Natural killer cell (primary cell): ENCODE measurements around the gene KDM4B. TPM values are rescaled to one million over a fixed set of nuclear protein-coding genes. Genes with fewer than 3 reads are reported as not detected.

Experiments
- ATAC-seq, 3 donors: fragments of 150-1000 bp in 2 of 3; fragments of 200-7000 bp in 1 of 3; cut with Tn5 transposase; 1 replicate in 1 of 3; 2 replicates in 2 of 3; pipeline ENCODE4 v1.10.0; 2021; ENCODE audit warnings: mild to moderate bottlenecking in 2 of 3, moderate library complexity in 2 of 3
- DNase-seq, 2 donors: peaks; one replicate each; pipeline versions ENCODE4 v3.0.0 to v3.0.0-alpha.2; 2013 to 2021; ENCODE audit warnings: mixed read lengths in 1 of 2
- H3K27ac ChIP-seq: one replicate; pipeline ENCODE4 v1.5.1; 2013; ENCODE audit warnings: mild to moderate bottlenecking, low read length
- H3K27me3 ChIP-seq: one replicate; pipeline ENCODE4 v1.6.1; 2013; ENCODE audit warnings: low read length; ENCODE audit not compliant: control insufficient read depth, insufficient read depth
- H3K36me3 ChIP-seq: one replicate; pipeline ENCODE4 v1.6.1; 2013; ENCODE audit warnings: low read length; ENCODE audit not compliant: control insufficient read depth, insufficient read depth
- H3K4me1 ChIP-seq: one replicate; pipeline ENCODE4 v1.6.1; 2013; ENCODE audit warnings: low read length; ENCODE audit not compliant: control insufficient read depth, insufficient read depth
- H3K4me3 ChIP-seq: one replicate; pipeline ENCODE4 v1.5.1; 2013; ENCODE audit warnings: low read length
- H3K9me3 ChIP-seq: one replicate; pipeline ENCODE4 v1.6.1; 2013; ENCODE audit warnings: low read length; ENCODE audit not compliant: control insufficient read depth, insufficient read depth
- H3K27ac Mint-ChIP-seq, 2 donors: one replicate each; pipeline ENCODE4 v1.8.0; 2022; ENCODE audit warnings: mild to moderate bottlenecking in 2 of 2, mixed read lengths in 2 of 2, moderate library complexity in 1 of 2
- H3K27me3 Mint-ChIP-seq, 2 donors: one replicate each; pipeline ENCODE4 v1.8.0; 2022; ENCODE audit warnings: low read depth in 2 of 2, mixed read lengths in 2 of 2
- H3K36me3 Mint-ChIP-seq: one replicate; pipeline ENCODE4 v1.8.0; 2022; ENCODE audit warnings: mixed read lengths
- H3K4me1 Mint-ChIP-seq, 2 donors: one replicate each; pipeline ENCODE4 v1.8.0; 2022; ENCODE audit warnings: mixed read lengths in 2 of 2
- H3K4me3 Mint-ChIP-seq: one replicate; pipeline ENCODE4 v1.8.0; 2022; ENCODE audit warnings: mild to moderate bottlenecking, moderate library complexity, mixed read lengths
- H3K9me3 Mint-ChIP-seq, 2 donors: one replicate each; pipeline ENCODE4 v1.8.0; 2022; ENCODE audit warnings: mixed read lengths in 2 of 2
- CTCF ChIP-seq: fragments of 200-600 bp; IDR thresholded peaks from one replicate; pipeline ENCODE4 v1.8.0; 2022; ENCODE audit warnings: antibody characterized with exemption
- WGBS: methylation state at CpG from one replicate; pipeline ENCODE4 v1.1.7; 2013; ENCODE audit warnings: missing lambda C conversion rate; ENCODE audit not compliant: insufficient coverage; 5-methylcytosine and 5-hydroxymethylcytosine counted together
- intact Hi-C: fragments of 100-400 bp; cut with micrococcal nuclease; formaldehyde crosslinking; loops from one replicate; pipeline ENCODE4 v1.14.2; 2022
- total RNA-seq, 4 donors: library from RNA; stranded (reverse); fragments of 120-200 nt in 1 of 4; gene quantifications; one replicate each; pipeline versions ENCODE4 v1.2.3 to v1.2.4, GENCODE V29; 2013 to 2022

KDM4B gene
- total RNA-seq, 3 donors from 2014 or later (not counting 1 experiment from before 2014, with no cell fraction given) = 68.0 to 73.5 (median 68.1) TPM

GRCh38 chr19:5095568-5095850 lies 126.6 kb downstream of the KDM4B start:
- DNase-seq = no peak
- intact Hi-C loops = no loop called here
- H3K4me1 Mint-ChIP-seq = peaks cover 0 to 12% of the 10 kb centered on the region in 2 donors
- no peak overlapping the region for H3K4me3 ChIP-seq
- no peaks in the 10 kb centered on the region for H3K27me3 Mint-ChIP-seq
- peaks cover 3 to 4% of the 10 kb centered on the region in 2 donors for H3K9me3 Mint-ChIP-seq
- no peak overlapping the region for H3K27ac ChIP-seq
- peaks cover 7% of the 10 kb centered on the region for H3K36me3 Mint-ChIP-seq
- no peaks in the 10 kb centered on the region for H3K27me3 ChIP-seq
- H3K36me3 ChIP-seq = peaks cover 2% of the 10 kb centered on the region
- peaks cover 24% of the 10 kb centered on the region for H3K9me3 ChIP-seq
- no peak overlapping the region for H3K4me3 Mint-ChIP-seq
- WGBS = 89% methylated on average over 7 of the region's 7 CpGs
- H3K27ac Mint-ChIP-seq = no peak overlapping the region
- no peak for ATAC-seq
- H3K4me1 ChIP-seq = no peaks in the 10 kb centered on the region
- no peak for TF ChIP-seq CTCF

- ATAC-seq (no peak), DNase-seq (no peak)
- H3K27ac ChIP-seq = no peak overlapping the region
- peaks cover 24% of the 10 kb centered on the region for H3K9me3 ChIP-seq
- no peaks in the 10 kb centered on the region for H3K4me1 ChIP-seq
- peaks cover 0 to 12% of the 10 kb centered on the region in 2 donors for H3K4me1 Mint-ChIP-seq
- H3K36me3 ChIP-seq = peaks cover 2% of the 10 kb centered on the region
- TF ChIP-seq CTCF = no peak
- H3K27me3 Mint-ChIP-seq = no peaks in the 10 kb centered on the region
- H3K27ac Mint-ChIP-seq = no peak overlapping the region
- no peak overlapping the region for H3K4me3 ChIP-seq
- WGBS = 98% methylated on average over 37 of the region's 37 CpGs
- peaks cover 16% of the 10 kb centered on the region for H3K36me3 Mint-ChIP-seq
- intact Hi-C loops = no loop called here
- H3K27me3 ChIP-seq = no peaks in the 10 kb centered on the region
- peaks cover 3 to 4% of the 10 kb centered on the region in 2 donors for H3K9me3 Mint-ChIP-seq
- H3K4me3 Mint-ChIP-seq = no peak overlapping the region
These were observed 127.6 kb downstream of the KDM4B start for GRCh38 chr19:5096536-5096935.

DNA sequence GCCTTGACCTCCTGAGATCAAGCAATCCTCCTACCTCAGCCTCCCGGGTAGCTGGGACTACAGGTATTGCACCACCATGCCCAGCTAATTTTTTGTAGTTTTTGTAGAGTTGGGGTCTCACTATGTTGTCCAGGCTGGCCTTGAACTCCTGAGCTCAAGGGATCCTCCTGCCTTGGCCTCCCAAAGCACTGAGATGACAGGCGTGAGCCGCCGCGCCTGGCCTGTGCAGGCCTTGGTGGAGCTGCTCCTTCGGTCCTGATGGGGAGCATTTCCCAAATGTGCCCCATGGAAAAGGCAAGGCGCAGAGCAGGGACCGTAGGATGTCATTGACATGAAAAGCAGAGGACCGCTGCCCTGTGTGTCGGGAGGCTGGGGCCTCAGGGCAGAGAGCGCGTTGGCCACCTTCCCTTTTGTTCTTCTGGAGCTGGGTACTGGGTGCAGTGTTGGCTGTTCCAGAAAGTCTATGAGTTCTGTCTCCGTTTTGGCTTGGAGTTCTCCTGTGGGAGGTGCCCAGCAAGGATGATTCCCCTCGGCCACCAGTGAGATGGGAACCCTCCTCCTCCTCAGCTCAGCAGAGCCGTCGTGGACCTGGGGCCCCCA lies 128.5 kb downstream of the KDM4B start:
- Histone ChIP-seq H3K9me3 (peaks cover 24% of the 10 kb centered on the region), H3K4me3 (no peak overlapping the region), H3K27ac (no peak overlapping the region), H3K4me1 (no peaks in the 10 kb centered on the region), H3K27me3 (no peaks in the 10 kb centered on the region), H3K36me3 (peaks cover 2% of the 10 kb centered on the region)
- Mint-ChIP-seq H3K27me3 (no peaks in the 10 kb centered on the region), H3K27ac (no peak overlapping the region), H3K9me3 (peaks cover 3 to 4% of the 10 kb centered on the region in 2 donors), H3K4me1 (peaks cover 0 to 12% of the 10 kb centered on the region in 2 donors), H3K4me3 (no peak overlapping the region), H3K36me3 (peaks cover 16% of the 10 kb centered on the region)
- TF ChIP-seq CTCF = no peak
- intact Hi-C loops = no loop called here
- ATAC-seq = no peak
- no peak for DNase-seq
- WGBS = 92% methylated on average over 15 of the region's 16 CpGs
